K562 (cell line): Measurements from ENCODE around the gene FSTL4. TPM values are rescaled to one million over a fixed set of nuclear protein-coding genes. Genes with fewer than 3 reads are reported as not detected.
A peak's percentile ranks its signal among the peaks of the same experiment; 100 is the strongest.

Experiments used
- ATAC-seq: fragments of 200-7000 bp; cut with Tn5 transposase; 3 replicates; pipeline ENCODE4 v1.9.1; 2020; ENCODE audit warnings: moderate library complexity
- BruUV-seq: library from RNA; stranded (reverse); fragments of 400-500 nt; replicated peaks from 2 replicates; lab custom pipeline; 2021; lab: Mats Ljungman, UMichigan
- CTCF ChIA-PET: fragments of 300-600 bp; formaldehyde crosslinking; extraction: SDS; loops from one replicate; lab custom pipeline; 2021; ENCODE audit warnings: low intra/inter-chr PET ratio; lab: Yijun Ruan, JAX
- POLR2A ChIA-PET: fragments of 300-600, 350-650 bp; sonication (Branson Sonifier 250); formaldehyde crosslinking; extraction: SDS; loops from one replicate; lab custom pipeline; 2021; ENCODE audit warnings: antibody characterized with exemption, inconsistent platforms; lab: Yijun Ruan, JAX
- DNase-seq, 4 experiments: peaks; one replicate each; pipeline versions ENCODE4 v3.0.0 to v3.0.0-alpha.2; 2011 to 2018; ENCODE audit warnings: low spot score in 3 of 4, mixed read lengths in 3 of 4; ENCODE audit errors: extremely low read depth in 1 of 4
- FAIRE-seq: peaks from 2 replicates; lab custom pipeline; 2011; peaks lifted over from hg19 to GRCh38; lab: Jason Lieb, UNC
- H2AFZ ChIP-seq: 2 replicates; pipeline ENCODE4 v1.6.0; 2011; ENCODE audit warnings: low read depth, low read length, control low read depth, inconsistent platforms
- H3K27ac ChIP-seq: fragments of 200-600 bp; 3 replicates; pipeline ENCODE4 v1.8.0; 2011; ENCODE audit warnings: low read depth, mild to moderate bottlenecking, control low read depth, inconsistent platforms, low read length, moderate library complexity, mixed read lengths; ENCODE audit errors: extremely low read depth
- H3K27me3 ChIP-seq, 2 experiments: fragments of 300-600 bp in 1 of 2; 2 replicates in 1 of 2; 3 replicates in 1 of 2; pipeline versions ENCODE4 v1.6.0 to v1.8.0; 2011; ENCODE audit warnings: inconsistent platforms in 2 of 2, low read length in 2 of 2, mild to moderate bottlenecking in 1 of 2, mixed read lengths in 1 of 2, moderate library complexity in 1 of 2; ENCODE audit not compliant: control insufficient read depth in 2 of 2, insufficient read depth in 2 of 2
- H3K36me3 ChIP-seq: fragments of 300-600 bp; 3 replicates; pipeline ENCODE4 v1.8.0; 2011; ENCODE audit warnings: mild to moderate bottlenecking, low read length, inconsistent platforms; ENCODE audit not compliant: control insufficient read depth, insufficient read depth
- H3K4me1 ChIP-seq, 2 experiments: fragments of 200-600 bp in 1 of 2; replicated peaks in 1 of 2; 2 replicates in 1 of 2; 3 replicates in 1 of 2; pipeline versions ENCODE4 v1.5.1 to v1.8.0; 2011; ENCODE audit warnings: inconsistent platforms in 2 of 2, low read length in 2 of 2, mild to moderate bottlenecking in 1 of 2, mixed read lengths in 1 of 2, moderate library complexity in 1 of 2; ENCODE audit not compliant: control insufficient read depth in 2 of 2, insufficient read depth in 2 of 2
- H3K4me2 ChIP-seq: 2 replicates; pipeline ENCODE4 v1.6.1; 2011; ENCODE audit warnings: low read length, control low read depth, inconsistent platforms, mixed read lengths; ENCODE audit not compliant: insufficient read depth
- H3K4me3 ChIP-seq: fragments of 200-600 bp; sonication (generic), shearing (Covaris generic); 2 replicates; pipeline ENCODE4 v1.5.1; 2016; ENCODE audit warnings: control low read depth, inconsistent platforms
- H3K79me2 ChIP-seq: fragments of 200-600 bp; 3 replicates; pipeline ENCODE4 v1.8.0; 2011; ENCODE audit warnings: low read length, inconsistent platforms; ENCODE audit not compliant: control insufficient read depth, insufficient read depth
- H3K9ac ChIP-seq, 2 experiments: 2 replicates each; pipeline versions ENCODE4 v1.6.0 to v1.6.1; 2011; ENCODE audit warnings: low read depth in 2 of 2, low read length in 2 of 2, control low read depth in 1 of 2, inconsistent platforms in 1 of 2, mild to moderate bottlenecking in 1 of 2, mixed read lengths in 1 of 2; ENCODE audit not compliant: insufficient read depth in 1 of 2
- H3K9me1 ChIP-seq: one replicate; pipeline ENCODE4 v1.6.0; 2011; ENCODE audit warnings: inconsistent platforms, mild to moderate bottlenecking, low read length, moderate library complexity; ENCODE audit not compliant: control insufficient read depth, insufficient read depth
- H3K9me3 ChIP-seq: replicated peaks from 2 replicates; pipeline ENCODE4 v1.5.1; 2011; ENCODE audit warnings: low read depth, low read length, inconsistent platforms; ENCODE audit not compliant: control insufficient read depth, insufficient read depth
- H4K20me1 ChIP-seq: replicated peaks from 2 replicates; pipeline ENCODE4 v1.6.1; 2011; ENCODE audit warnings: low read length, inconsistent platforms, mixed read lengths; ENCODE audit not compliant: control insufficient read depth, insufficient read depth
- CHAMP1 ChIP-seq: fragments of 450-650 bp; IDR thresholded peaks from 2 replicates; pipeline ENCODE4 v1.6.1; 2016; ENCODE audit warnings: mild to moderate bottlenecking
- ELF2 ChIP-seq: fragments of 250-450 bp; sonication (Bioruptor Pico); IDR thresholded peaks from 2 replicates; pipeline ENCODE4 v1.5.0; 2021; ENCODE audit warnings: mild to moderate bottlenecking
- ELF4 ChIP-seq: fragments of 450-650 bp; formaldehyde crosslinking; IDR thresholded peaks from 2 replicates; pipeline ENCODE4 v1.4.0; 2022; ENCODE audit warnings: missing genetic modification characterization
- ERF ChIP-seq: fragments of 450-650 bp; formaldehyde crosslinking; IDR thresholded peaks from 2 replicates; pipeline ENCODE4 v1.4.0; 2020; ENCODE audit warnings: mild to moderate bottlenecking, mixed read lengths
- NR1H2 ChIP-seq: sonication (generic); formaldehyde crosslinking; IDR thresholded peaks from 2 replicates; pipeline ENCODE4 v1.4.0; 2020; ENCODE audit warnings: mild to moderate bottlenecking, missing genetic modification reagents
- PREB ChIP-seq: sonication (generic); formaldehyde crosslinking; IDR thresholded peaks from 2 replicates; pipeline ENCODE4 v1.8.1; 2023; ENCODE audit warnings: mild to moderate bottlenecking, missing genetic modification reagents
- PRMT5 ChIP-seq: sonication (generic); formaldehyde crosslinking; IDR thresholded peaks from 2 replicates; pipeline ENCODE4 v1.5.0; 2020; ENCODE audit warnings: missing genetic modification reagents
- RNF2 ChIP-seq: sonication (generic); IDR thresholded peaks from 2 replicates; pipeline ENCODE4 v1.6.1; 2016
- SFPQ ChIP-seq: fragments of 200-400 bp; formaldehyde crosslinking; IDR thresholded peaks from 2 replicates; pipeline ENCODE4 v1.6.1; 2017; ENCODE audit warnings: mild to moderate bottlenecking, low read depth, low read length, moderate library complexity
- SIRT6 ChIP-seq: IDR thresholded peaks from one replicate; pipeline ENCODE4 v1.6.1; 2012; ENCODE audit warnings: low read depth, mild to moderate bottlenecking, control low read depth, inconsistent platforms, low read length, moderate library complexity
- SMAD2 ChIP-seq: fragments of 150-350 bp; IDR thresholded peaks from 2 replicates; pipeline ENCODE4 v1.6.1; 2014; ENCODE audit warnings: low read depth, mild to moderate bottlenecking, low read length
- TEAD2 ChIP-seq: fragments of 450-650 bp; IDR thresholded peaks from 2 replicates; pipeline ENCODE4 v1.6.1; 2016; ENCODE audit warnings: missing genetic modification characterization, control low read depth, missing compliant biosample characterization
- THRAP3 ChIP-seq: fragments of 450-650 bp; IDR thresholded peaks from 2 replicates; pipeline ENCODE4 v1.6.1; 2016; ENCODE audit warnings: mild to moderate bottlenecking, inconsistent platforms, borderline replicate concordance
- USF2 ChIP-seq: sonication (generic); formaldehyde crosslinking; IDR thresholded peaks from 2 replicates; pipeline ENCODE4 v1.5.0; 2020; ENCODE audit warnings: missing genetic modification reagents
- ZNF146 ChIP-seq: IDR thresholded peaks from one replicate; pipeline ENCODE4 v1.6.1; 2018; ENCODE audit warnings: missing compliant biosample characterization; ENCODE audit not compliant: unreplicated experiment
- ZNF57 ChIP-seq: fragments of 450-650 bp; formaldehyde crosslinking; IDR thresholded peaks from 2 replicates; pipeline ENCODE4 v1.4.0; 2020; ENCODE audit warnings: mild to moderate bottlenecking, moderate library complexity
- ZNF695 ChIP-seq: fragments of 450-650 bp; formaldehyde crosslinking; IDR thresholded peaks from 2 replicates; pipeline ENCODE4 v1.4.0; 2020; ENCODE audit warnings: mild to moderate bottlenecking, moderate library complexity
- WGBS: fragments of 100-300 bp; shearing (Covaris generic); methylation state at CpG from one replicate; pipeline ENCODE4 v1.1.6; 2016; ENCODE audit warnings: low coverage, mixed read lengths; ENCODE audit not compliant: insufficient coverage; ENCODE audit errors: missing lambda C conversion rate; 5-methylcytosine and 5-hydroxymethylcytosine counted together
- in situ Hi-C: fragments of 300-500 bp; cut with MboI; formaldehyde crosslinking; loops from 4 replicates; pipeline ENCODE4 v1.15.0; 2018; ENCODE audit warnings: inconsistent platforms, mixed read lengths
- intact Hi-C: fragments of 100-400 bp; cut with micrococcal nuclease; formaldehyde crosslinking; loops from 2 replicates; pipeline ENCODE4 v1.14.2; 2022
- polyA plus RNA-seq, 8 experiments: library from polyadenylated mRNA; depleted of rRNA in 4 of 8; stranded (reverse) in 5 of 8; unstranded in 3 of 8; fragments of >200 nt; fragmentation: Nextera tagmentation in 2 of 8; fragmentation: Illumina TruSeq in 1 of 8; extraction: Ambion mirVana in 2 of 8; extraction: Trizol in 1 of 8; gene quantifications; 2 replicates each; pipeline versions ENCODE4 v1.2.1 to v1.2.3, GENCODE V29; 2011 to 2014; ENCODE audit warnings: inconsistent platforms in 1 of 8, missing spikeins in 1 of 8
- total RNA-seq, 7 experiments: library from RNA; depleted of rRNA in 6 of 7; stranded (reverse); fragments of >200 nt in 6 of 7; fragmentation: Illumina TruSeq in 2 of 7; extraction: Trizol in 2 of 7; gene quantifications; 2 replicates each; pipeline versions ENCODE4 v1.2.1 to v1.2.3, GENCODE V29; 2011 to 2021; ENCODE audit warnings: low replicate concordance in 1 of 7

FSTL4 gene
- total and polyA plus RNA-seq, 9 of the 15 experiments (the other 6 are each of a cell fraction or from before 2014, with no cell fraction given), result 0.08 to 0.18 (median 0.10) TPM; not detected in 5

- TF ChIP-seq USF2 (CRISPR knock-in tag), result peak; percentile 45
- no peak for TF ChIP-seq PREB (CRISPR knock-in tag)
- TF ChIP-seq ZNF57, result no peak
Measured at GRCh38 chr5:133469846-133470245, 142.5 kb downstream of the FSTL4 start (continued).

- CTCF ChIA-PET, result no interaction called here
- in situ Hi-C loops, result loop anchor here (25.0 kb wide), 1 partner anchor 357 kb away; no protein-coding TSS in a partner anchor
- TF ChIP-seq ELF4 (no peak), SIRT6 (no peak), TEAD2 (tag) (no peak), NR1H2 (CRISPR knock-in tag) (no peak), ZNF695 (no peak), PRMT5 (CRISPR knock-in tag) (no peak), ELF2 (no peak), SMAD2 (no peak), CHAMP1 (no peak), ZNF146 (CRISPR knock-in tag) (no peak), ERF (no peak), SFPQ (no peak), RNF2 (no peak), THRAP3 (no peak)
Measured at GRCh38 chr5:133469252-133469651, 143.1 kb downstream of the FSTL4 start.

More at GRCh38 chr5:133469252-133469651, 143.1 kb downstream of the FSTL4 start:
- Histone ChIP-seq H3K9me3 (no peaks in the 10 kb centered on the region), H3K9ac (no peak overlapping the region), H3K79me2 (no peaks in the 10 kb centered on the region), H3K4me1 (no peaks in the 10 kb centered on the region; a peak in 2 of 5 replicates), H3K27me3 (peaks cover 18 to 49% of the 10 kb centered on the region in 2 experiments; a peak in 4 of 5 replicates), H3K4me3 (no peak overlapping the region), H3K4me2 (no peak overlapping the region), H3K27ac (no peak overlapping the region), H3K9me1 (no peaks in the 10 kb centered on the region), H4K20me1 (no peaks in the 10 kb centered on the region), H3K36me3 (no peaks in the 10 kb centered on the region), H2AFZ (no peak overlapping the region)
- no TSS peak for BruUV-seq
- FAIRE-seq, result no peak
- POLR2A ChIA-PET, result interaction anchor here (0.7 kb wide), 2 partner anchors 15 to 393 kb away, joined by 3 read pairs; no protein-coding TSS in a partner anchor
- 0% methylated on average over 2 of the region's 2 CpGs for whole genome bisulfite sequencing
- ATAC-seq, result no peak
- DNase-seq, result no peak
- intact Hi-C loops, result loop anchor here (10.0 kb wide), 1 partner anchor 104 kb away; no protein-coding TSS in a partner anchor
